GM19395 (cell line): ENCODE results near the gene CNNM2.
"Not testable (repeated sequence)": the region's sequence is repeated elsewhere in the genome, so short reads cannot be mapped to it uniquely, and the experiment has no call there.

Experiments
- ATAC-seq: cut with Tn5 transposase; IDR thresholded peaks from one replicate; pipeline ENCODE4 v1.9.1; 2021; ENCODE audit warnings: mild to moderate bottlenecking, moderate library complexity; ENCODE audit not compliant: unreplicated experiment

CNNM2 gene

DNA sequence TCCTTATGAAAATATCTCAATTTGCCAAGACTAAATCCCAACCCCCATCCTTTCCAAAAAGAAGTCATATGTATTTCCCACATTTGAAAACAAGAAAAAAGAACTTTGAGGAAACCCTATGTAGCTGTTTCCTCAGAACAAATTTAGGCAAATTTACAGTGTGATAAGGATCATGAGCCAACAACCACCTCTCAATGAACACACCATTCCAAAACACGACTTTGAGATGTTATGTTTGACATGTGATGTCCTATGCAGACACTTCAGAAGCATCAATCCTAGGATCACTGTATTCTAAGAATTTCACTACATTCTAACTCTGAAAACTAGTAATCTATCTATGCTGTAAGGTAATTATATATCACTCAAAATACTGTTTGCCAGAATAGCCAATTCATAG, 212.8 kb downstream of the CNNM2 start:
- ATAC-seq = no peak

DNA sequence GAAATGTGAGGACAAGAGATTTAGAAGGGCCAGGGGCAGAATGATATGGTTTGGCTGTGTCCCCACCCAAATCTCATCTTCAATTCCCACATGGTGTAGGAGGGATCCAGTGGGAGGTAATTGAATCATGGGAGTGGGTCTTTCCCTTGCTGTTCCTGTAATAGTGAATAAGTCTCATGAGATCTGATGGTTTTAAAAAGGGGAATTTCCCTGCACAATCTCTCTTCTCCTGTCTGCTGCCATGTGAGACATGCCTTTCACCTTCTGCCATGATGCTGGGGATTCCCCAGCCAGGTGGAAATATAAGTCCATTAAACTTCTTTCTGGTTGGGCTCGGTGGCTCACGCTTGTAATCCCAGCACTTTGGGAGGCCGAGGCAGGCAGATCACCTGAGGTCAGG, 217.1 kb downstream of the CNNM2 start:
- ATAC-seq = not testable (repeated sequence)

DNA sequence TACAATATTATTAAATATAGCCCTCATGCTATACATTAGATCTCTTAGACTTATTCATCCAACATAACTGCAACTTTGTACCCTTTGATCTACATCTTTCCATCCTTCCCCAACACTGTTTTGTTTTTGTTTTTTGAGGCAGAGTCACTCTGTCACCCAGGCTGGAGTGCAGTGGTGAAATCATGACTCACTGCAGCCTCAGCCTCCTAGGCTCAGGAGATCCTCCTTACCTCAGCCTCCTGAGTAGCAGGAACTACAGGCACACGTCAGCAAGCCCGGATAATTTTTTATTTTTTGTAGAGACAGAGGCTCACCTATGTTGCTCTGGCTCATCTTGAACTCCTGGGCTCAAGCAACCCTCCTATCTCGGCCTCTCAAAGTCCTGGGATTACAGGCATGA, 221.7 kb downstream of the CNNM2 start:
- ATAC-seq = no peak
